ENCODE results near the gene YPEL2. TPM values are rescaled to one million over a fixed set of nuclear protein-coding genes. Genes with fewer than 3 reads are reported as not detected.

Gene YPEL2
- total RNA-seq, 2 donors from 2014 or later, result 64.2 to 79.9 TPM

- peak; percentile 91 for ATAC-seq (ENCODE audit: insufficient number of reproducible peaks, low FRiP score, low read depth)
- H3K4me1 ChIP-seq (ENCODE audit: control insufficient read depth in 1 of 2, low read depth in 2 of 2), result peaks cover 87 to 99% of the 10 kb centered on the region in 2 donors
Observed at GRCh38 chr17:59372138-59372751, 40.8 kb downstream of the YPEL2 start.

DNA sequence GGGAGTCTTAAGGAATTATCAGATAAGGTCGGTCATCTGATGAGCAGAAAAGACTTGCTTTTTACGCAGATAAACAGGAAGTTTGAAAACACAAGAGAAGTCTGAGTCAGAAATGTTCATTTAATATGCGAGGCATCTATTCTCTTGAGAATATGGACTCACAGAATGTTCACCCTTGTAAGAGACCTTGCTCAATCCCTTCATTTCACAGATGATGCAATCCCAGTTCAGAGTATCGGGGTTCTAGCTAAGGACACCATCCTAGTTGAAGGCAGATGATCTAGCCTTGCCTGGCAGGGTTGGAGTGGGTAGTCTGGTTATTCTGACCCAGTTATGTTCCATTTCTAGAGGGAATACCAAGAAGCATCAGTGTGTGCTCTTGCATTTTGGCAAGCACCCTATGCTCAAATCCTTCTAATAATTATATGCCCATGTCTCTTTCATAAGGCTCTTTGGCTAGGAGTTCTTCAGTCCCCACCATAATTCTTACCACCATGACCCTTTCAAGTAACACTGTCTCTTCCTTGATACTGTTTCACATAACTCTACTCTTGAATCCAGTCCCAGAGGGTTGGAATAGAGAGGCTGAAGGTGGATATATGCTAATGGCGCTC is 42.5 kb downstream of the YPEL2 start:
- Histone ChIP-seq H3K9me3 (no peaks in the 10 kb centered on the region), H3K4me3 (no peak overlapping the region), H3K36me3 (no peaks in the 10 kb centered on the region), H3K27me3 (replicated peaks; ENCODE audit: insufficient read depth) (no peaks in the 10 kb centered on the region), H3K27ac (peak overlapping the region; percentile 89 to 91), H3K4me1 (ENCODE audit: control insufficient read depth in 1 of 2, low read depth in 2 of 2) (peaks cover 87 to 99% of the 10 kb centered on the region in 2 donors)
- DNase-seq (ENCODE audit: low spot score), result no peak
- no peak for TF ChIP-seq CTCF (IDR thresholded peaks at IDR 0.05)
- ATAC-seq (ENCODE audit: insufficient number of reproducible peaks, low FRiP score, low read depth), result no peak

More at GRCh38 chr17:59372138-59372751, 40.8 kb downstream of the YPEL2 start:
- DNase-seq (ENCODE audit: low spot score), result no peak
- Histone ChIP-seq H3K9me3 (no peaks in the 10 kb centered on the region), H3K36me3 (no peaks in the 10 kb centered on the region), H3K27me3 (replicated peaks; ENCODE audit: insufficient read depth) (no peaks in the 10 kb centered on the region), H3K4me3 (peak overlapping the region; percentile 49), H3K27ac (peak overlapping the region; percentile 89 to 91)
- peak; percentile 6 for TF ChIP-seq CTCF (IDR thresholded peaks at IDR 0.05)

DNA sequence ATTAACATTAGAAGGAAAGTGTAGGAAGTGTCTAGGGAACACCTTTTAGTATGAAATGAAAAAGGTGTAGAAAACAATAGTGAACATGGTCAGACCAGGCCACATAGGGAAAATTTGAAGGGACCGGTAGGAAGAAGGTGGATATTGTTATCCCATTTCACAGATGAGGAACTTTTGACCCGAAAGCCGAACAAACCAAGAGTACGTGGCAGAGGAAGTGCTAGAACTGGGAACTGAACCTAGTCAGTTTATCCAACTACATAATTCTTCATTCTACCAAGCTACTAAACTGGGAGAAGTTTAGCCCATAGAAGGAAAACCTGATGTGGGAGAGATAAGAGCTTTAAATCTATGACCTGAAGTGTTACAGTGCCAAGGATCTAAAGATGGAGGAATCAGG is 43.2 kb downstream of the YPEL2 start:
- no peak for ATAC-seq (ENCODE audit: insufficient number of reproducible peaks, low FRiP score, low read depth)
- no peaks in the 10 kb centered on the region for H3K36me3 ChIP-seq
- H3K9me3 ChIP-seq, result no peaks in the 10 kb centered on the region
- H3K4me1 ChIP-seq (ENCODE audit: control insufficient read depth in 1 of 2, low read depth in 2 of 2), result peaks cover 84 to 99% of the 10 kb centered on the region in 2 donors
- DNase-seq (ENCODE audit: low spot score), result no peak
- peak overlapping the region; percentile 89 to 91 for H3K27ac ChIP-seq
- H3K27me3 ChIP-seq (replicated peaks; ENCODE audit: insufficient read depth), result no peaks in the 10 kb centered on the region
- no peak overlapping the region for H3K4me3 ChIP-seq
- no peak for TF ChIP-seq CTCF (IDR thresholded peaks at IDR 0.05)

DNA sequence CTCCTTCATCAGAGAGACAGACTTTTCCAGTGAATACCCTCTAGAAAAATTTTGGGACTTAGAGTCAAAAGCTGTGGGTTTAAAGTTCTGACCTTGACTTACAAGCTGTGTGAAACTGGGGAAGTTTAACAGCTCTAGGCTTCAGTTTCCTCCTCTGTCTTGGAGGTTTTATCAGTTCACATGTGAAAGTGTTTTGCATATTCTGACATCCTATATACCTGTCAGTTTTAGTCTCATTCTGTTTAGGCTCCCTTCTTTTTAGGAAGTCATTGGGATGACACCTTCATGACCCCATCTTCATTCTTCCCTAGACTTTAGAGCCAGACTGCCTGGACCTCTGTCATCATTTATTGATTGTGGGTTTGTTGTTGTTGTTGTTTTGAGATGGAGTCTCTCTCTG is 44.4 kb downstream of the YPEL2 start:
- ATAC-seq (ENCODE audit: insufficient number of reproducible peaks, low FRiP score, low read depth) (no peak), DNase-seq (ENCODE audit: low spot score) (no peak)
- Histone ChIP-seq H3K9me3 (no peaks in the 10 kb centered on the region), H3K27me3 (replicated peaks; ENCODE audit: insufficient read depth) (no peaks in the 10 kb centered on the region), H3K27ac (peak overlapping the region; percentile 89 to 91), H3K36me3 (no peaks in the 10 kb centered on the region), H3K4me3 (no peak overlapping the region), H3K4me1 (ENCODE audit: control insufficient read depth in 1 of 2, low read depth in 2 of 2) (peaks cover 83 to 99% of the 10 kb centered on the region in 2 donors)
- TF ChIP-seq CTCF (IDR thresholded peaks at IDR 0.05), result no peak

DNA sequence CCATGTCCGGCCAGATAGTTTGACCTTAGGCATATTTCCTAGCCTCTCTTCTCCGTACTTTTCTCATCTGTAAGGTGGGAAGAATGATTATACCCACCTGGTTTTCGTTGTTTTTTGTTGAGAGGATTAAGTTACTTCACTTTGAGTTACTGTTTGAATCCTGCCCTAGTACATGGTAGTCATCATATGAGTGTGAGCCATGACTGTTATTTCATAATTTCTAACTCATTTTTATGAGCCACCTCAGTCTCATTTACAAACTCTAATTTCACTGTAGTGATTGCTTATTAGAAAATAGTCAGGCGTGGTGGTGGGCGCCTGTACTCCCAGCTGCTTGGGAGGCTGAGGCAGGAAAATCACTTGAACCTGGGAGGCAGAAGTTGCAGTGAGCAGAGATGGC is 45.1 kb downstream of the YPEL2 start:
- Histone ChIP-seq H3K9me3 (no peaks in the 10 kb centered on the region), H3K36me3 (no peaks in the 10 kb centered on the region), H3K4me3 (no peak overlapping the region), H3K27me3 (replicated peaks; ENCODE audit: insufficient read depth) (no peaks in the 10 kb centered on the region), H3K27ac (peak overlapping the region; percentile 89 to 91), H3K4me1 (ENCODE audit: control insufficient read depth in 1 of 2, low read depth in 2 of 2) (peaks cover 83 to 99% of the 10 kb centered on the region in 2 donors)
- DNase-seq (ENCODE audit: low spot score), result no peak
- no peak for TF ChIP-seq CTCF (IDR thresholded peaks at IDR 0.05)
- no peak for ATAC-seq (ENCODE audit: insufficient number of reproducible peaks, low FRiP score, low read depth)

Measured in thoracic aorta (tissue), 2 donors.